ENCODE results near the gene KCNQ2.
"Not testable (repeated sequence)": the region's sequence is repeated elsewhere in the genome, so short reads cannot be mapped to it uniquely, and the experiment has no call there.

KCNQ2 gene

GRCh38 chr20:63471981-63472831, at the start of gene KCNQ2:
TSS of gene KCNQ2 (minus strand) at chr20:63472655. CDS start at chr20:63472463, 192 bp downstream.
- DNase-seq (ENCODE audit: low read depth), result no peak

- DNase-seq (ENCODE audit: low read depth), result no peak
Observed at GRCh38 chr20:63521602-63522001, 49.1 kb upstream of the KCNQ2 start.

- DNase-seq (ENCODE audit: low read depth), result no peak
Observed at GRCh38 chr20:63520934-63521601, 48.6 kb upstream of the KCNQ2 start.

DNA sequence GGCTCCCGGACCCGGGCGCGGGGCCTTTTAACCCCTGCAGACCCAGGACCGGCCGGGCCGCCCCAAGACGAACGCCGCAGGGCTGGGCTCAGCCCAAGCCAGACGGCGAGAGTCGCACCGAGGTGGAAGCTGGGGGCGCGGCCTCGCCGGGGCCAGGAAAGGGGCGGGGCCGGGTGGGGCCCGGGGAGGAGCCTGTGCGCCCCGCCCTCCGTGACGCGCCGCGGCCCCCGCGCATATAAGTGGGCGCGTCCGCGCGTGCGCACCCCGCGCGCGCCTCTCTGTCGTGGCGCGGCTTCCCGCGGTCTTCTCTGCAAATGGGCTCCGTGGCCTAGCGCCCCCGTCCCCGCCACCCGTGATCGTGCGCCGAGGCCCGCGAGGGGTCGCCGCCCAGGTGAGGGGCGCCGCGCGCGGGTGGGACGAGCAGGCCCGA, 48.1 kb upstream of the KCNQ2 start, which contains the start of gene PPDPF:
Gene PPDPF (plus strand): TSS at position 262 of the 430 bp plus-strand sequence. CDS start 544 bp downstream, outside the sequence.
- DNase-seq (ENCODE audit: low read depth), result peak; percentile 20

- DNase-seq (ENCODE audit: low read depth), result no peak
Observed at GRCh38 chr20:63519668-63520503, 47.4 kb upstream of the KCNQ2 start.

DNA sequence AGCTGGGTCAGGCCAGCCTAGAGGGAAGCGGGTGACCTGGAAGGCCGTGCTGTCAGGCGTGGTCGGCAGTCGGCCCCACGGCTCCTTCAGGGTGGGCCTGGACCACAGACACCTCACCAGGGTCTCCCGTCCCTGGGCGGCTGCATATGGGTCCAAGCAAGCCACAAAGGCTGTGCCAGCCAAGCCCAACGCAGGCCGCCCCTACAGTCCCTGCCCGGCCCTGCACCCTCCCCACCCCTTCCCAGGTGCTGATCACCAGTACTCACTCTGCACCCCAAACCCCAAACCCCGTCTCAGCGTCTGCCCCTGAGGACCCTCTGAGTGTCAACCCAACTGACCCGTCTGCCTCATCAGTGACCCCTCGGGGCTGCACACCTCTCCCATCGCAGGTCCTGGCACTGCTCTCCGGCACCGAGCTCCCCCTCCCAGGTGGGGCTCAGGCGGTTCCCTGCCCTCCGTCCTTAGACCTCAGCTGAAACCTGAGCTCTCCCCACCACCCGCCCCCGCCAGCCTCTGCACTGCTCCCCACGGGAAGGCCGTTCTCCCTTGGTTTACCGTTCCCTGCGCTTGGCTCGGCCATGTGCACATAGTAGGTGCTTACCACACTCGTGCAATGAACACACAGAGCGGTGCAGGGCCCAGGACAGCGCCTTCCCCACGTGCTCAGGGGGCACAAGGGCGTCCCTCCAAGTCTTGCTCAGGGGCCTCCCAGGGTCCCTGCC, 46.7 kb upstream of the KCNQ2 start:
- no peak for DNase-seq (ENCODE audit: low read depth)

DNA sequence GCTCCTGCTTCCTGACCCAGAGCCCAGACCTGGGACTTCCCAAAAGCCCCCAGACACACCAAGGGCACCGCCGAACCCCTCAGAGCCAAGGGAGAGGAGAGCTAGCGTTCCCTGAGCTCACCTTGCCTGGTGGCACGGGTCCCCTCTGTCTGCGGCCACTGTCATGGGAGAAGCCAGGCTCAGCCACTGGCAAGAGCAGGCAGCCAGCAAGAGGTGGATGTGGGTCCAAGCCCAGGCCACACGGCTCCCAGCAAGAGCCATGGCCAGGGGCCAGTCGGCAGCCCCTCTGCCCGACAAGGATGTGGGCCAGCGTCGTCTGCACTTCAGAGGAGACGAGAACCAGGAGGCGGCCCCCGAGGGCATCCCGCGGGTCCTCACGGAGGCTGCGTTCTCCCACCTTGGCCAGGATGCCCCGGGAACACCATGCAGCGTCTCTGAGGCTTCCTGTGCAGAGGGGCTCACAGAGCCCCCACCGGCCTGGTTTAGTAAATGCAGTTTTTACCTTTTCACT, 46.0 kb upstream of the KCNQ2 start:
- DNase-seq (ENCODE audit: low read depth), result no peak

- no peak for DNase-seq (ENCODE audit: low read depth)
Observed at GRCh38 chr20:63517376-63518309, 45.2 kb upstream of the KCNQ2 start.

- DNase-seq (ENCODE audit: low read depth), result not testable (repeated sequence)
Observed at GRCh38 chr20:63514520-63514919, 42.1 kb upstream of the KCNQ2 start.

DNA sequence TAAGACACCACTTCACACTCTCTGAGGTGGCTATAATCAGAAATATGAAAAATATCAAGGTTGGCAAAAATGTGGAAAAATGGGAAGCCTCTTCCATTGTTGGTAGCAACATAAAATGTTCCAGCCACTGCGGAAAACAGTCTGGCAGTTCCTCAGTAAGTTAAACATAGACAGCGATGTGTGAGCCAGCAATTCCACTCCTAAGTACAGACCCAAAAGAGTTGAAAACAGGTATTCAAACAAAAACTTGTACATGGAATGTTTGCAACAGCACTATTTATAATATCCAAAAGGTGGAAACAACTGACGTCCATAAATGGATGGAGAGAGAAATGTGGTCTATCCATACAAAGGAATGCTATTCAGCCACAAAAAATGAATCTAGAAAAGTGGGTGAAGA, 40.8 kb upstream of the KCNQ2 start:
- DNase-seq (ENCODE audit: low read depth), result no peak

DNA sequence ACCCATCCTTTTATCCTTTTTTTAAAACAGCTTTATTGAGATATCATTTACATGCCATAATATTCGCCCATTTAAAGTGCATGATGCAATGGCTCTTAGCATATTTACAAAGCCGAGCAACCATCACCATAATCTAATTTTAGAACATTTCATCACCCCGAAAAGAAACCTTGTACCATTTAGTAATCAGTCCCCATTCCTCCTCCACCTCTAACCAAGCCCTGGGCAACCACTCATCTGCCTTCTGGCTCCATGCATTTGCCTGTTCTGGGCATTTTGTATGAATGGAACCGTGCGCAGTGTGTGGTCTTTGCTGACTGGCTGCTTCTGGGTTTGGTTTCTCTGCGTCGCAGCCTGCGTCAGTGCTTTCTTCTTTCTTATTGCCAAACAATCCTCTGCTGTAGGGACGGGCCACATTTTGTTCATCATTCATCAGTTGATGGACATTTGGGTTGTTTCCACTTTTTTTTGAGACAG, 36.7 kb upstream of the KCNQ2 start:
- no peak for DNase-seq (ENCODE audit: low read depth)

DNA sequence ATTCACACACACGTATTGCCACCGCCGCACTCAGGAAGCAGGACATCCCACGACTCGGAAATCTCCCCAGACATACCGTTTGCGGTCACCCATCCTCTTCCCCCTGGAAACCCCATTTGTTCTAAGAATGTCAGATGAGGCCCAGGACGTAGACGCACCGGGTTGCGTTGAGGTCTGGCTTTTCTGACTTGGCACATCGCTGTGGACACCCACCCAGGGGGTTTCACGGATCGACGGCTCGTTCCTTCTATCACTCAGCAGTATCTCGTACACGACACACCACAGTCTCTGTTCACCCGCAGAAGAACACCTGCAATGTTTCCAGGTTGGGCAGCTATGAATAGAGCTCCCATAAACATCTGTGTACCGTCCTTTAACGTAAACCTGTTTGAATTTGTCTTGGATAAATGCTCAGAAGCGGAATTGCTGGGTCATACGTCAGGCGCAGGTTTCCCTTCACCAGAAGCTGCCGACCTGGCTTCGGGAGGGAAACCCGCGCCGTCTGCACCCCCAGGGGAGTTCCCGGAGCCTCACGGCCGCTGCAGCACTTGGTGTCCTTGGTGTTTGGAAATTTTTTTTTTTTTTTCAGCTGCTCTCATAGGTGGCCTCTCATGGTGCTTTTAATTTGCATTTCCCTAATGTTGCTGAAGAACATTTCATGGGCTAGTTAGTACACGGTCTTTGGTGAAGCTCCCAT, 35.8 kb upstream of the KCNQ2 start:
- no peak for DNase-seq (ENCODE audit: low read depth)

GRCh38 chr20:63507083-63507743, 34.8 kb upstream of the KCNQ2 start:
- DNase-seq (ENCODE audit: low read depth), result no peak

- DNase-seq (ENCODE audit: low read depth), result no peak
Observed at GRCh38 chr20:63505723-63506122, 33.3 kb upstream of the KCNQ2 start.

- no peak for DNase-seq (ENCODE audit: low read depth)
Observed at GRCh38 chr20:63505281-63505680, 32.8 kb upstream of the KCNQ2 start.

DNA sequence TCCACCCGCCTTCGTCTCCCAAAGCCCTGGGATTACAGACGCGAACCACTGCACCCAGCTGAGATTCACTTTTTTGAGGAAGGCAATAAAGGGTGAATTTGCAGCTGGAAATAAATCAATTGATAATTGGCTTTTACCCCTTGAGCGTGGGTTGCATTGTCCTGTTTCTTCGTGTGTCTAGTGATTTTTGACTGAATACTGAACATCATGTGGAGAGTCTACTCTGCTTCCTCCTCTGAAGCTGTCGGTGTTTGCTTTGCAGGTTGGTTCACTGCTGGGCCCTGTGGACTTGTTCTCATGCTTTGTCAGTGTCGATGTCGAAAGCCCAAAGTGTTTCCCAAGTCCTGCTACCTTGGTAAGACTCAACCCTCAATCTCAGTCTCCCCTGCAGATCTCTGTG, 32.2 kb upstream of the KCNQ2 start:
- DNase-seq (ENCODE audit: low read depth), result no peak

DNA sequence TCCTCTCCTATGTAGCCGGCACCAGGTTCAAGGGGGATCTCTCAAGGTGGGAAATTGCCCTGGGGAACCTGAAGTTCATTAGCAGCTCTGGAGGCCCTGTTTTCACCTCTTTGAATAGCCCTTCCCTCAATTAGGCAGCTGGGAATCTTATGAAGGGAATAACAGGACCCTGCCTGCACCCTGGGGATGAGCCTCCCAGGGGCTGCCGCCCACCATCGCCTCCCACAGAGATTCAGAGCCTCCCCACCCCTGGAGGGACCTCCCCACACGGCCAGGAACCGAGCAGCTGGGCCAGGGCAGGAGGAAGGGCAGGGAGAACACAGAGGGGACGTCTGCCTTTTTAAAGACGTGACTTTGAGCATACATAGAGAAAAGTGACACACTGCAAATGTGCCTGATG, 31.1 kb upstream of the KCNQ2 start:
- no peak for DNase-seq (ENCODE audit: low read depth)

DNA sequence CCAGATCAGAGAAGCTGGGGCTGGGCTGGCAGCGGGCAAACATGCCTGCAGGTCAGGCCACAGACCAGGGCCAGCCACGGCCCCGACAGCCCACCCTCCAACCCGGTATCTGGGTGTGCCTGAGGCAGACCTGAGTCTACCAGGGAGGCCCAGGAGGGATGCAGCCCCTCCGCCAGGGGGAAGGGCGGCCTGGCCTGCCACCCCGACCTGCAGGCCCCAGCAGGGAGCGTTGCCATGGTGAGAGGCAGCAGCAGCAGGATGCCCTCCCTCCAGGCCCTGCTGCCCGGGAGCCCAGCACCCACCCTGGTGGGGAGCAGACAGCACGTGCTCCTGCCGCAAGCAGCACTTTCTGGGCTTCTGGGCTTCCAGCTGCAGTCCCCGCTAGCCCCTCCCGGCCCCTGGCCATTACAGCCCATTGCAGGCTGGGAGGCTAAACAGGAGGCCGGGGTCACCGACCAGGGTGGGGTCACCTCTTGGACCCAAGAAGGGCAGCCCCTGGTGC, 30.3 kb upstream of the KCNQ2 start:
- no peak for DNase-seq (ENCODE audit: low read depth)
